NCI-H526 (cell line): ENCODE measurements around the gene TTYH3.
"Not testable (repeated sequence)": the region's sequence is repeated elsewhere in the genome, so short reads cannot be mapped to it uniquely, and the experiment has no call there.

Experiments used
- DNase-seq, 2 experiments: peaks; one replicate each; lab custom pipeline; 2025; lab: John Stamatoyannopoulos, UW

TTYH3 gene

DNA sequence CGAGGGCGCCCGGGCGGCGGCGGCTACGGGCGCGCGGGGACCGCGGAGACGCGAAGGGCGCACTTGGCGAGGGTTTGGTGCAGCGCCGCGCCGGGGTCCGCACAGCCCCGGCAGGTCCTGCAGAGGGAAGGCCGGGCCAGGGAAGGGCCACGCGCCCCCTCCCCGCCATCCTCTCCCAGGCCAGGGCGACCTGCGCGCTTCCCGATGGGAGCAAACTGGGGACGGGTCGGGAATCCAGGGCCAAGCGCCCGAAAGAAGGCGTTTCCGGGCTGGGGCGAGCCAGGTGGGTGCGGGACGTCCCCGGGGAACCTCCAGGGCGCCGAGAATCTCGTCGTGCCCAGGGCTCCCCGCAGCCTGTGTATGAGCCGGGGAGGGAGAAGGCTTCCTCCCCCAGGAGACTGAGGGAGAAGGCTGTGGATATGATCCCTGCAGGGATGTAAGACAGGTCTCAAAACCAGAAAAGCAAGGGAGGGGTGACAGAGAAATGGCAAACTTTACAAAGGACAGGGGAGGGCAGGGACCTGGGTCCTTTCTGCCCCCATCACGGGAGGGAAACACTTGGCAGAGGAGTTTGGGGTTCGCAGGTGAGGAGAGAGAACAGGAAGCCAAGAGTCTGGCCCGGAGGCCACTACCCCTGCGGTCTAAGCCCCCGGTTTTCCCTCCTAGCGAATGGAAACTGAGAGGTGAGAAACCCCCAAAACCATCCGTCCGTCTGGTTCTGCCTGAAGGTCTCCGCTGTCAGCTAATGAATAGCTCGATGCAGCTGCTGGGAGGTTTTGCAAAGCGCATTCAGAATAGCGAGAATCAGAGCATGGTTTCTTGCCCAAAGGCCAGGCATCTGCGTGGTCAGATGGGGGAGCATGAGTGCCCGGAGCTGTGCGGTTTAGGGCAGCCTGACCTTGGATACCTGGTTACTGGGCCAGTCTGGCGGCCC lies 56.9 kb downstream of the TTYH3 start:
- DNase-seq: peak in 1 of 2 experiments; percentile 27

DNA sequence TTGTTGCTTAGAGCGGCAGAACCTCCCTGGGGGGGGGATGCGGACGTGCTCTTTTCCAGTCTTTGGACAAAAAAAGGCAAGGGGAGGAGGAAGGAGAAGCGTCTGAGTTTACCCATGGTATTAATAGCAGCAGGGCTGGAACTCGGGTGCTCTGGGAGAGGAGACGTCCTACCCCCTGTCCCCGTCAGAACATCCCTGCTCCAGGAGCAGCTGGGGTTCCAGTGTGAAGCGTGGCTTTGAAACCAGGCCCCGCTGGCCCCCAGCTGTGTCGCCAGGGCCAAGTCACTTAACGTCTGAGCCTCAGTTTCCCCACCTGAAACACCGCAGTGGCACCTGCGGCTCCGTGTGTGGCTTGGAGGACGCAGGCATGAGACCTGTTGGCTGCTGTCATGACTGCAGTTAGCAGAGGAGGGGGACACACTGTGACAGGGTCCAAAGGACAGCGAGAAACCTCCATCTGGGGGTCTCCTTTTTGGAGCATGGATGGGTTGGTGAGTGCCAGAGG lies 57.6 kb downstream of the TTYH3 start:
- DNase-seq: no peak

DNA sequence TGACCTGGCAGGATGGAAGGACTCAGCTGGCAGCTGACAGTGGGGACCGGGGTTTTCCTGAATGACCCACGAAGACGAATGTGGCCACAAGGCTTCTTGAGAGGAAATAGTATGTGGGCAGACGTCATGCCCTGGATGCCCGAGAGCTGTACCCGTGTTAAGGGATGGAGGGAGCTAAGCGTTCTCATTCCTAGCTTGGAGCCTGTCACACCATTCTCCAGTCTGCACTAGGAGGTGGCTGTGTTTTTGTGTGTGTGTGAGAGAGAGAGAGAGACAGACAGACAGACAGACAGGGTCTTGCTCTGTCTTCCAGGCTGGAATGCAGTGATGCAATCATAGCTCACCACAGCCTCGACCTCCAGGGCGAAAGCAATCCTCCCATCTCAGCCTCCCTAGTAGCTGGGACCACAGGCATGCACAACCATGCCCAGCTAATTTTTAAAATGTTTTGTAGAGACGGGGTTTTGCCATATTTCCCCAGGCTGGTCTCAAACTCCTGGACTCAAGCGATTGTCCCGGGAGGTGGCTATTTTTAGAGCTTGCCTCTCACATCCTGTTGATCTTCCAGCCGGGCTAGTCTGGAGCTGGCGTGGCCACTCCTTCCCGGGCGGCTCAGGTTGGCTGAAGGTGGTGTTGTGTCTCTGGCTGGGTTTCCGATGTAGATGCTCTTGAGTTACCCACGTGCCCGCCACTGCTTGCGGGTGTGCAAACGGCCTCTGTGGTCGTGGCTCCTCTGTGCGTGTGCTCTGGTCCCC lies 58.3 kb downstream of the TTYH3 start:
- DNase-seq: no peak

DNA sequence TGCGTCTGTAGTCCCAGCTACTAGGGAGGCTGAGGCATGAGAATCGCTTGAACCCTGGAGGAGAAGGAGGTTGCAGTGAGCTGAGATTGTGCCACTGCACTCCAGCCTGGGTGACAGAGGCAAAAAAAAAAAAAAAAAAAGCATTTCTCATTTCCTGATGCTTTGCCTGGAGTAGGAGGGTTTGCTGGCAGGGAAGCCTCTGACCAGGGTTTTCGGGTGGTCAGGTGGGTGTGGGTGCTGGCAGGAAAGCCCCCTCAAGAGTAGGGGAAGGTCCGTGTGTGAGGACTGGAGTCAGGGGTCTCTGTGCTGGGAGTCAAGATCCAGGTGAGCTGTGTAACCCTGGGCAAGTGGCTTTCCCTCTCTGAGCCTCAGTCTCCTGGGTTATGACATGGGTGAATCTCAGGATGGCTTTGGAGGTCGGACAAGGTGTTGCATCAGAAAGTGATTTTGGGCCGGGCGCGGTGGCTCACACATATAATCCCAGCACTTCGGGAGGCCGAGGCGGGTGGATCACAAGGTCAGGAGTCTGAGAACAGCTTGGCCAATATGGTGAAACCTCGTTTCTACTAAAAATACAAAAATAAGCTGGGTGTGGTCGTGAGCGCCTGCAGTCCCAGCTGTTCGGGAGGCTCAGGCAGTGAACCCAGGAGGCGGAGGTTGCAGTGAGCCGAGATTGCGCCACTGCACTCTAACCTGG lies 59.4 kb downstream of the TTYH3 start:
- no peak for DNase-seq

DNA sequence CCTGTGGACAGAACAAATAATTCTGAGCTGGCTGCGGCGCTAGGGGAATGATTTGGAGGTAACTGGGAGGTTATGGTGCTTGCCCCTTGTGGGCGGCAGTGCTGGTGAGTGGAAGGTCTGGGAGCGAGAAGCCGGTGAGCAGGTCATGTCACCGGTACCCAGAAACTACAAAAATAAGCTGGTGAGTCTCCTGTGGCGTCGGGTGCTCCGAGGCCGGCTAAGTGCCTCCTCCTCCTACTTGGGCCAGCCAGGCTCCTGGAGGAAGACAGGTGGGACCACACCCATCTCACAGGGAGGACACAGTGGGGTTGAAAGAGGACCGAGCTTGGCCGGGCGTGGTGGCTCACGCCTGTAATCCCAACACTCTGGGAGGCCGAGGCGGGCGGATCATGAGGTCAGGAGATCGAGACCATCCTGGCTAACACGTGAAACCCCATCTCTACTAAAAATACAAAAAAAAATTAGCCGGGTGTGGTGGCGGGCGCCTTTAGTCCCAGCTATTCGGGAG lies 60.2 kb downstream of the TTYH3 start:
- DNase-seq: not testable (repeated sequence)

DNA sequence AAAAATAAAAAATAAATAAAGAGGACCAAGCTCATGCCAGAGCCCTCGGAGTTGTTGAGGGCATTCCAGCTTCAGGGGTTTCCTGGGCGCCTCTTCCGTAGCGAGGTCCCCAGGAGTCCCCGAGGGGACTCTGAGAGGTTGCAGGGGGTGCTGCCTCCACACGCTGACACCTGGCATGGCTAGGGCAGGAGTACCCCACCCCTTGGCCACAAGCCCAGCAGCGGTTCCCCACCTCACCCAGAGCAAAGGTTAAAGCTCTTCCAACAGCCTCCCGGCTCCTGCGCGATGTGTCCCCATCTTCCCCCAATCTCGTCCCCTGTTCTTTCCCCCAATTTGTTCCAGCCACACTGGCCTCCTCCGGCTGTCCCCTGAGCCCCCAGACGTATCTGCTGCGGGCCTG lies 60.8 kb downstream of the TTYH3 start:
- DNase-seq: no peak

DNA sequence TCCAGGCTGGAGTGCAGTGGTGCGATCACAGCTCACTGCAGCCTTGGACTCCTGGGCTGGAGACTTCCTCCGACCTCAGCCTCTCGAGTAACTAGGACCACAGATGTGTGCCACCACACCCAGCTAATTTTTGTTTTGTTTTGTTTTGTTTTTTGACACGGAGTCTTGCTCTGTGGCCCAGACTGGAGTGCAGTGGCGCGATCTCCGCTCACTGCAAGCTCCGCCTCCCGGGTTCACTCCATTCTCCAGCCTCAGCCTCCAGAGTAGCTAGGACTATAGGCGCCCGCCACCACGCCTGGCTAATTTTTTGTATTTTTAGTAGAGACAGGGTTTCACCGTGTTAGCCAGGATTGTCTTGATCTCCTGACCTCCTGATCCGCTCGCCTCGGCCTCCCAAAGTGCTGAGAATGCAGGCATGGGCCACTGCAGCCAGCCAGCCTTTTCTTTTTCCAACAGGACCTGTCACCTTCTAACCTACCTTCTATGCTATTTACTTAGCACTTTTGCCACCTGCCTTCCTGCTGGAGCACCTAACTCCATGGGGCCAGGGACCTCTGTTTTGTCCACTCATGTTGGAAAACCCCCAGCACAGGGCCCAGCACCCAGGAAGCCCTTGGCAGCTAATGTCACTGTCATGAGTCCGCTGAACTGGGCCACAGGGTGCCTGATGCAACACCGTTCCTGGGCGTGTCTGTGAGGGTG lies 61.8 kb downstream of the TTYH3 start:
- DNase-seq: not testable (repeated sequence)

DNA sequence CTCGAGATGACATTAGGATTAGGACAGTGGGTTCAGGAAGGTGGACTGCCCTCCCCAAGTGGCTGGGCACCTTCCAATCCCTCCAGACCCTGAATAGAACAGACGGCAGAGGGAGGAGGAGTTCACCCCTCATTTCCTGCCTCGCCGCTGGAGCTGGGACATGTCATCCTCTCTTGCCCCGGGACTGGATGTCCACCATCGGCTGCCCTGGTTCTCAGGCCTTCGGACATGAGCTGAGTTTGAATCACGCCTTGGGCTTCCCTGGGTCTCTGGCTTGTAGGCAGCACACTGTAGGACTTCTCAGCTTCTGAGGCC lies 62.3 kb downstream of the TTYH3 start:
- DNase-seq: not testable (repeated sequence)

DNA sequence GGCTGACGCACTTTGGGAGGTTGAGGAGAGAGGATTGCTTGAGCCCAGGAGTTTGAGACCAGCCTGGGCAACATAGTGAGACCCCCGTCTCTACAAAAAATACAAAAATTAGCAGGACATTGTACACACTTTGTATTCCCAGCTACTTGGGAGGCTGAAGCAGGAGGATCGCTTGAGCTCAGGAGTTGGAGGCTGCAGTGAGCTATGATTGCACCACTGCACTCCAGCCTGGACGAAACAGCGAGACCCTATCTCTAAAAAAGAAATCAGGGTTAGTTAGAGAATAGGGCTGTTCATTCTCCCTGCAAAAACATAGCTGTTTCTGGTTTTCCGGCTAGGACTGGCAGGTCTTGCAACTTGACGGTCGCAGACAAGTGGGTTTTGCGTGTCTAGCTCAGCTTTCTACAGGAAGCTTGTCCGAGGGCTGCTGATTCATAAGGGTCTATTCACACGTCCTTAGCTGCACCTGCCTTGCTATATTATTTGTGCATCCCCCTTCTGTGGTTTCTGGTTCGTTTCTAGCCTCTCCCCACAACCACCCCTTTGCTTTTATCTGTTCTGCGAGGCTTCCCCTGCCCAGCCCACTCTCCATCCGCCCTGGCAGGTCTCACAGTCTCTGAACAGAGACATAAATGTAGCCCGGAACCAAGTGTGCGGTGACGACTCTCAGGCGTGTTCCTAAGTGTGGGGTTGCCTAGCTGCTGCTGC lies 66.9 kb downstream of the TTYH3 start:
- DNase-seq: no peak

DNA sequence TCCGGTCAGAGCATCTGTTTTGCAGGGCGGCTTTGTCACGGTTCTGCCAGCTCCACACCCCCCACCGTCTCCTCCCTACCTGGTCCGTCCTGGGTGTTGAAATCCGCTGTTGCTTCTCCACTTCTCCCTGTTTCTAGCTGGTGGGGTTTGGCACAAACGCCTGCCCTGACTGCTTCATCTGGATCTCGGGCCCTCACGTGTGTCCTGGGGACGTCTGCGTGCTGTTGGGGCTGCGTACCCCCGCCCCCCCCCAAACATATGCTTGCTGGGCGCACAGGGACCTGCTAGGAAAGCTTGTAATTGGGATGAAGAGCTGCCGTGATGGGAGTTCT lies 67.5 kb downstream of the TTYH3 start:
- no peak for DNase-seq

DNA sequence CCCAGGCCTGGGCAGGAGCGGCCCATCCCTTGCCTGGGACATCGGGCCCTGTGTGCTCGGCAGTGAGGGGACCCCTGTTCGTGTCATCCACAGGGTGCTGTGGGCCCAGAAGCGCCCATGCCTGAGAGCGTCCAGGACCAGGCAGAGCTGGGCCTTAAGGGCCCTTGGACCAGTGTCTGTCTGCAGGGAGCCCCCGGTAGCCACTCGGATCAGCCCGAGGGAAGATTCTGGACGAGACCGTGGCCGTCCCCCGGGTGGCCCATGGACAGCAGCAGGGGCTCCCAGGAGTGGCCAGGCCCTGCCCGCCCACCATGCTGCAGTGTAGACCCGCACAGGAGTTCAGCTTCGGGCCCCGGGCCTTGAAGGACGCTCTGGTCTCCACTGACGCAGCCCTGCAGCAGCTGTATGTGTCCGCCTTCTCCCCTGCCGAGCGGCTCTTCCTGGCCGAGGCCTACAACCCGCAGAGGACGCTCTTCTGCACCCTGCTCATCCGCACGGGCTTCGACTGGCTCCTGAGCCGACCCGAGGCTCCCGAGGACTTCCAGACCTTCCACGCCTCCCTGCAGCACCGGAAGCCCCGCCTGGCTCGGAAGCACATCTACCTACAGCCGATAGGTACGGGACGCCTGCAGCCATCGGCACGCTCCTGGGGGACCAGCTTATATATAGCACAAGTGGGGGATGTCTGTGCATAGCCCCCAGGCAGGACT lies 68.5 kb downstream of the TTYH3 start:
- no peak for DNase-seq

DNA sequence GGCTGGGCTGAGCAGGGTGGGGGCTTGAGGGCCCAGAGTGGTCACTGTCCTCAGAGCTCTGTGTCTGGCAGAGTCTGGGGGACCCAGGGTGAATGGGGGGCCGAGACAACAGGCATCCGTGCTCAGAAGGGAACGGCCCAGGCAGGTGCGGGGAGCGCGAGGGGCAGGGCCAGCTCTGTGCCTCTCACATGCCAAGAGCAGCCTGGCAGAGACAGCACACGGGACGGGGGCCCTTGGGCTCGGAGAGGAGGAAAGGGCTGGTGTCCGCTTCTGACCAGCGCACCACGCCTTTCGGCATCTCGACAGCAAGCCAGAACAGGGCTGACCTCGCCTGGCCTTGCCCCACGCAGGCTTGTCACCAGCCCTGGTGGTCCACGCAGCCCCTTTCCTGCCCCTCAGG lies 69.6 kb downstream of the TTYH3 start:
- no peak for DNase-seq

DNA sequence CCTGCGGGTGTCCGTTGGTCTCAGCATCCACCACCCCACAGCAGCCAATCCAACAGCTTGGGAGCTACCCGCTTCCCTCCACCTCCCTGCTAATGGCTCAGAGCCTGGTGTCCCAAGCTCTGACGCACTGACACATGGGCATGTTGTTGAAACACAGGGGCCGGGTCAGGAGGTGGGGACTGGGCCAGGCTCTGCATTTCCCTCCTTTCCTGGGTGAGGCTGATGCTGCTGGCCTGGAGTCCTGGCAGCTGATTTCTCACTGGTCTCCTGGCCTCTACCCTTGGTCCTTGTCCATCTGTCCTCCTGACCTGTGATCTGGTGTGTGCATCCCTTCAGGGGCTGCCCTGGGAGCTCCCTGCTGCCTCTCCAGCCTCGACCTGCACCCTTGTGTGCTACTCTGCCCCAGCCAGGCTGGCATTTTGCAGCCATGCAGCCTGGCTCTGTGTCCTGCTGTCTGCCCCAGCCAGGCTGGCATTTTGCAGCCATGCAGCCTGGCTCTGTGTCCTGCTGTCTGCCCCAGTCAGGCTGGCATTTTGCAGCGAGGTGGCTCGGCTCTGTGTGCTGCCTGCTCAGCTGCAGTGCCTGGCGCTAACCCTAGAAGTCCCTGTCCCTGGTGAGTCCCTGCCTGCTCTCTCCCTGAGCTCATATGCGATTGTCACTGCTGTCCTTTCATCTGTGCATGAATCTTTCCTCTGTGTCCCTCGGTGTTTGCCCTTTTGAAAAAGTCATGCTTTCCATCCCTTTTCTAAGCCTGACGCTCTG lies 70.2 kb downstream of the TTYH3 start:
- no peak for DNase-seq

DNA sequence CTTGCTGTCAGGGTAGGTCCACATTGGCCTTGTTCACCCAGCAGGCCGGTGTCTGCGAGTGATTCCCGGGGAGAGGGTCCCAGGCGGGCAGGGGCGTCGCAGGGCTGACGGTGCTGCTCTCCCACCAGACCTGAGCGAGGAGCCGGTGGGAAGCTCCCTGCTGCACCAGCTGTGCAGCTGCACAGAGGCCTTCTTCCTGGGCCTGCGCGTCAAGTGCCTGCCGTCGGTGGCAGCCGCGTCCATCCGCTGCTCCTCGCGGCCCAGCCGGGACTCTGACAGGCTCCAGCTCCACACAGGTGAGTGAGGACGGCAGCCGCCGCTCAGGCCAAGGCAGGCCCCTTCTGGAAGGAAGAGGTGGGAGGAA lies 70.8 kb downstream of the TTYH3 start:
- DNase-seq: no peak

DNA sequence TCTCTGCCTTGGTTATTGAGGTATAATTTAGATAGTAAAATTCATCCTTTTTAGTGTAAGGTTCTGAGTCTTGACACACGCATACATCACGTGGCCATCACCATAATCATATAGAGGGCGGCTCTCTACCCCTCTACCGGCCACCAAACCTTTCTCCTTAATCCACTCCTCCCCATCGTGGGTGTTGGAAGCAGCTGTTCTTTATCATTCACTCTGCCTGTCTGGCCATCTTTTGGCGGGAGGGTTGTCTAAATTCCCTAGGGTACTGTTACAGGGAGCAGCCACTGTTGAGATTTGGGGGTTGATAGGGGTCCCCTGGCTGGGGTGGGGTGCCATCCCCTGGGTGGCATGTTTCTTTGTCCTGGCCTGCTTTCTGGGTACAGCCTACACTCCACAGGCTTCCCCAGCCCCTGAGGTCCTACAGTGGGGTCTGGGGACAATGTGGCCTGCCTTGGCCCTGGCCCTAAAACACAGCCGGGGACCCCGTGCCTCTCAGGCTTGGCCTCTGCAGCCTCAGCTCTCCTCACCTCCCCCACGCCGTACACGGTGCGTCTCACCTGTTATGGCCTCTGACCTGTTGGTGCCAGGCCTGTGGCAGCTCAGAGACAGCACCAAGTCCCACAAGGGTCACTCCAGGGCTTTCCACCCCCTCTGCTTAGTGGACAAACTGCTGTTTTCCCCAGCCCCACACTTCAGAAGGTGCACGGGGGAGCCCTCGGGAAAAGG lies 73.7 kb downstream of the TTYH3 start:
- DNase-seq: no peak

DNA sequence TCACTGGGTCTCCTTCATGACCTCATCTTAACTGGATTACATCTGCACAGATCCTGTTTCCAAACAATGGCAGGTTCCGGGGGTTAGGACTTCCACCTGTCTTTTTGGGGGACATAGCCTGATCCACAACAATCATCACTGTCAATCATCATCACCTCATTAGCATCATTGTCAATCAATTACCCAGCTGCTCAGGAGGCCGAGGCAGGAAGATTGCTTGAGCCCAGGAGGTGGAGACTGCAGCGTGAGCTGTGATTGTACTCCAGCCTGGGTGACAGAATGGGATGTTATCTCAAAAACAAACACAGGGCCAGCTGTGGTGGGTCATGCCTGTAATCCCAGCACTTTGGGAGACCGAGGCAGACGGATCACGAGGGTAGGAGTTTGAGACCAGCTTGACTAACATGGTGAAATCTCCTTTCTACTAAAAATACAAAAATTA lies 74.9 kb downstream of the TTYH3 start:
- no peak for DNase-seq

DNA sequence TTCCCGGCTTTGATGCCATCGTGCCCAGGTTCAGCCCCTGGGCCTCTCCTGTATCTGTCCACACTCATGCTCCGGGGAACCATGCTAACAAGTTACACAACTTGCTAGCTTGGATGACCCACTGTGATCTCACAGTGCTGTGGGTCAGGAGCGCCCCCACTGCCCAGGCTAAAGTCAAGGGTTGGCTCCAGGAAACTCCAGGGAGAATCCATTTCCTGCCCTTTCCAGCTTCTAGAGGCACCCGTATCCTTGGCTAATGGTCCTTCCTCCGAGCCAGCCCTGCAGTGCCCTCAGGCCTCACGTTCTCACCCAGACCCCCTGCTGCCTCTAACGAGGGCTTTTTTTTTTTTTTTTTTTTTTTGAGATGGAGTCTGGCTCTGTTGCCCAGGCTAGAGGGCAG lies 75.7 kb downstream of the TTYH3 start:
- DNase-seq: no peak

DNA sequence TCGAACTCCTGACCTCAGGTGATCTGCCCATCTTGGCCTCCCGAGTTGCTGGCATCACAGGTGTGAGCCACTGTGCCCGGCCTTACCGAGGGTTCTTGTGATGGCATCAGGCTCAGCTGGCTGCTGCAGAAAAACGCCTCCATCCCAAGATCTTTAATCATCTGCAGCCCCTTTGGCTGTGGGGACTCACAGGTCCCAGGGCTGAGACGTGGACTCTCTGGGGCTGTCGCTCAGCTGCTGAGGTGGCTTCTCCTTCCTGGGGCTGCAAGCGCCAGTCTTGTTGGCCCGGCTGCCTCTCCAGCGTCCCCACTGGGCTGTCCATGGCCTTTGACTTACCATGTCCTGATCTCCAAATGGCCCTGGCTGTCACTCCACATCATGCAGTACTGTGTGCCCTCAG lies 76.3 kb downstream of the TTYH3 start:
- DNase-seq: no peak
